ENCODE data around the gene KIF15.

DNA sequence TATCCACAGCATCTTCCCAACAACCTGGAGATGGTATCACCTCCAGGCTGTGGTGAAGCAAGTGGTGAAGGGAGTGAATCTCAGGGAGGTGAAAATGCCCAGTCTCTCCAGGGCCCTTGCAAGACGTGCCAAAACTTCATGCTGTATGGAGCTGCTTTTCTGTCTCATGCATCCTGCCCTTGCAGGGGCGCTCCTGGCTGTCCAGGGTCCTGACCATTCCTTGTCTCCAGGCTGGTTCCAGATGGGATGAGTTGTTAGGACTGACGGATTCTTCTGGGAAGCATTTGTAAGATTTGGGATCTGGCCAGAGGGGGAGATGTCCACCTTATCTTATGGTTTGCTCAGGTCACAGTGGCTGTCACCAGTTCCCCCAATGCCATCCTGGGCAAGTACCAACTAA lies 128.7 kb downstream of the KIF15 start:
- TF ChIP-seq, protein P1, sequence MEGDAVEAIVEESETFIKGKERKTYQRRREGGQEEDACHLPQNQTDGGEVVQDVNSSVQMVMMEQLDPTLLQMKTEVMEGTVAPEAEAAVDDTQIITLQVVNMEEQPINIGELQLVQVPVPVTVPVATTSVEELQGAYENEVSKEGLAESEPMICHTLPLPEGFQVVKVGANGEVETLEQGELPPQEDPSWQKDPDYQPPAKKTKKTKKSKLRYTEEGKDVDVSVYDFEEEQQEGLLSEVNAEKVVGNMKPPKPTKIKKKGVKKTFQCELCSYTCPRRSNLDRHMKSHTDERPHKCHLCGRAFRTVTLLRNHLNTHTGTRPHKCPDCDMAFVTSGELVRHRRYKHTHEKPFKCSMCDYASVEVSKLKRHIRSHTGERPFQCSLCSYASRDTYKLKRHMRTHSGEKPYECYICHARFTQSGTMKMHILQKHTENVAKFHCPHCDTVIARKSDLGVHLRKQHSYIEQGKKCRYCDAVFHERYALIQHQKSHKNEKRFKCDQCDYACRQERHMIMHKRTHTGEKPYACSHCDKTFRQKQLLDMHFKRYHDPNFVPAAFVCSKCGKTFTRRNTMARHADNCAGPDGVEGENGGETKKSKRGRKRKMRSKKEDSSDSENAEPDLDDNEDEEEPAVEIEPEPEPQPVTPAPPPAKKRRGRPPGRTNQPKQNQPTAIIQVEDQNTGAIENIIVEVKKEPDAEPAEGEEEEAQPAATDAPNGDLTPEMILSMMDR (IDR thresholded peaks at IDR 0.05; ENCODE audit: low read length): no peak
- TF ChIP-seq EZH2 (optimal IDR thresholded peaks at IDR 0.05; ENCODE audit: low read depth, low read length): no peak
